Measurements from ENCODE around the gene ZNF784.

ZNF784 gene

GRCh38 chr19:55656988-55657747, 32.8 kb upstream of the ZNF784 start:
- DNase-seq (ENCODE audit: low read depth, low spot score): no peak

DNA sequence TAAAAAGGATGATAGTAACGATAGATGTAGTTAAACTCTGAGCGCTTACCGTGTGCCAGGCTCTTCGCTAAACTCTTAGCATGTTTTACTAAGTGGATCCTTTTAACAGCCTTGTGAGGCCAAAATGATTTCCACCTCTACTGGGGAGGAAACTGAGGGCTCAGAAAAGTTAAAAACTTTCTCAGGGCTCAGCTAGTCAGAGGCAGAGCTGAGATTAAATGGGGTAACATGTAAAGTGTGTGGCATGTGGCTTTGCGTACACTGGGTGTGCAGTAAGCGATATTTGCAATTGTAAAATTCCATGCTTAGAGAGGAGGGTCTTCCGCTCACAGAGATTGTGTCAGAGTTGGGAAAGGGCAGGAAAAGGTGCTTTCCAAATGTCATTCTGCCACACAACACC, 32.2 kb upstream of the ZNF784 start:
- DNase-seq (ENCODE audit: low read depth, low spot score): no peak

DNA sequence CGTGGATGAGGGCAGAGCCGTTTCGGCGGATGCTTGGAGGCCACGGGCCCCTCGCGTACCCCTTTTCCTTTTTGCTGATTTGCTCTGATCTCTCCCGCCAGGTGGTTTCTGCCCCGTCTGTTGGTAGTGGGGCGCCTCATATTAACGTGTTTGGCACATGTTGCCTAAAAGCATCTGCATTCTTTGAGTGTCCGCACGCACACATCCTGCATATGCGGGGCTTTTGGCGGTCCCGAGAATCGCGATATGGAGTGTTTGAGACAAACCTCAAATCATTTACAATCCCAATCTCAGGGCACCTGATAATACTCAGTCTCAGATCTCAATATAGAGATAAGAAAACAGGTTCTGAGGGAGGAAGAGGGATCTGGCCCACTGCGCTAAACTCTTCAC, 31.3 kb upstream of the ZNF784 start:
- DNase-seq (ENCODE audit: low read depth, low spot score): no peak

DNA sequence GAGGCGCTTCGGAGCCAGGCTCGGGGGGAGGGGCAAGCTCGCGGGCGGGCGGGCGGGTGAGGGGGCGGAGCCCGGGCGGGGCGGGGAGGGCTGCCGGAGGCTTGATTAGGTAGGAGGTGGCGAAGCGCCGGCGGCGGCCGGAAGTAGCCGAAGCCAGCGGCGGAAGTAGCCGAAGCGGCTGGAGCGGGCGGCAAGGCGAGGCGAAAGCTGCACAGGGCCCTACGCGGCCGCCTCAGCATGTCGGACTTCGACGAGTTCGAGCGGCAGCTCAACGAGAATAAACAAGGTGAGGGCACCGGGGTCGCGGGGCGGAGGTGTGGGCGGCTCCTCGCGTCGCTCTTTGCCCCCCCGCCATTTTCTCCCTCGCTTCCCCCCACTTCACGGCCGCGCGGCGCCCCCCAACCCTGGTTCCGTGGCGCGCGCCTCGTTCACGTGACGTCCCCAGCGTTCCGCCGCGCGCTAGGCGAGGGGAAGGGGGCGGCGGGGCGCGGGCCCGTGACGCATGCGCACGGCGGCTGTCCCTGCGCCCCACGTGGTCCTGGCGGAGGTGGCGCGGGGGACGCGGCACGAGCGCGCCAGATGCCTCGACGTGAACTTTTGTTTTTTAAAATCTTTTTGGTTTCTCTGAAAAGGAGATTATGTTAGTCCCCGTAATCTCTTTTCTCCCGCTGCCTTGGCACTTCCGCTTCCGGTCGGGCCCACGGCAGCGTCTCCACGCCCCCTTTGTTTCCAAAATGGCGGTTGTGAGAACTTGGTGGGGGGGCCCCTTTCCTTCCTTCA, 30.7 kb upstream of the ZNF784 start, which contains the start of gene U2AF2:
Gene U2AF2 (plus strand): TSS at position 168 of the 780 bp plus-strand sequence. CDS start 70 bp downstream, at position 238.
- DNase-seq (ENCODE audit: low read depth, low spot score): no peak

- DNase-seq (ENCODE audit: low read depth, low spot score): peak; percentile 98
Measured at GRCh38 chr19:55654323-55654867, 30.0 kb upstream of the ZNF784 start.

DNA sequence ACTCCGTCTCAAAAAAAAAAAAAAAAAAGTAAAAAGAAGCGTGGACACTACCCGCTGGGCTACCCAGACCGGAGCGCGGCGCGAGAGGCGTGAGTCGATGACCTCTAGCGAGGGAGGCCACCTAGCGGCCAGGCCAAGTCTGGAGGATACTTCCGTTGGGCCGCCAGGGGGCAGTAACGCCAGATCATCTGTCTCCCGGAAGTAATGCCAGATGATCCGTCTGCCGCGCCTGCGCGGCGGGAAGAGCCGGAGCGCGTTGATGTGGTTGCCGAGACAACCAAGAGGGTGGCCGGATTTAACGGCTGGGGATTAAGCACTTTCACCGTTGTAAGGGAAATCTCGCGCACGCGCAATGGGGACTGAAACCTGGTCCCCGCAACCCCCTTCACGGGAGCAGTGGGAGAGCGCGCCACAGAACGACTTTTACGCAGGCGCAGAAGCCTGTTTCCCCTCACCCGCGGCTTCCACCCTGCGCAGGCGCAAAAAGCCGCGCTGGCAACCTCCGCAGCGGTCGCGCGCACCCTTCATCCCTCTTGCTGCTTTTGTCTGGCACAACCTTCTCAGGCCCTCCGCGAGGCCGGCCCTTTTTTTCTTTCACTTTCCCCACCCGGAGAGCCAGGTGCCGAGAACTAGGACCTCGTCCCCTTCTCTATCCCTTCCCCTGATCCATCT, 29.4 kb upstream of the ZNF784 start:
- peak; percentile 98 for DNase-seq (ENCODE audit: low read depth, low spot score)

DNA sequence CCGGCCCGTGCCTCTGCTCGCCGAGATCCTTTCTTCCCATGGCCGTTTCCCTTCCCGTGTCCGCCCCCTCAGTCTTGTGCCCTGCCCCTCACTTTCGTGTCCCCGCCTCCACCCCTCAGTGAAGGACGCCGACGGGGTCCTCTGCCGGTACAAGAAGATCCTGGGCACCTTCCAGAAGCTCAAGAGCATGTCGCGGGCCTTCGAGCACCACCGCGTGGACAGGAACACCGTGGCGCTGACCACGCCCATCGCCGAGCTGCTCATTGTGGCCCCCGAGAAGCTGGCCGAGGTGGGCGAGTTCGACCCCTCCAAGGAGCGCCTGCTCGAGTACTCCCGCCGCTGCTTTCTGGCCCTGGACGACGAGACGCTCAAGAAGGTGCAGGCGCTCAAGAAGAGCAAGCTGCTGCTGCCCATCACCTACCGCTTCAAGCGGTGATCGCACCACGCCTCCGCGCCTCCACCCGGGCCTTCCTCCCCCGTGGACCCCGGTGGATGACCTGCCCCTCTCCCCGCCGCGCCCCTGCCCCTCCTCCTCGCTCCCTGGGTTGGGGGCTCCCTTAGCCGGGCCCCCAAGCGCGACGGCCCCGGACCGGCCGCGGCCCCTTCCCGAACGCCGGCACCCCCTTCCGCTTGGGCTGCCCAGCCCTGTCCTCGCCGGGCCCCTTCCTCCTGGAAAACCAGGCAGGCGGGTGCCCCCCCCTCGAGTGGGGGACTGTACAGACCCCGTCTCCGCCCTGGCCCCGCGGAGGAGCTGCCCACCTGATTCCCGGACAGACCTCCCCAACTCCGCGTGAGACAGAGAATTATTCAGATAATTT, 28.2 kb upstream of the ZNF784 start:
- DNase-seq (ENCODE audit: low read depth, low spot score): no peak

GRCh38 chr19:55651236-55651635, 26.9 kb upstream of the ZNF784 start:
- DNase-seq (ENCODE audit: low read depth, low spot score): no peak

GRCh38 chr19:55650602-55651230, 26.4 kb upstream of the ZNF784 start:
- DNase-seq (ENCODE audit: low read depth, low spot score): no peak

GRCh38 chr19:55650126-55650557, 25.8 kb upstream of the ZNF784 start:
- DNase-seq (ENCODE audit: low read depth, low spot score): no peak

DNA sequence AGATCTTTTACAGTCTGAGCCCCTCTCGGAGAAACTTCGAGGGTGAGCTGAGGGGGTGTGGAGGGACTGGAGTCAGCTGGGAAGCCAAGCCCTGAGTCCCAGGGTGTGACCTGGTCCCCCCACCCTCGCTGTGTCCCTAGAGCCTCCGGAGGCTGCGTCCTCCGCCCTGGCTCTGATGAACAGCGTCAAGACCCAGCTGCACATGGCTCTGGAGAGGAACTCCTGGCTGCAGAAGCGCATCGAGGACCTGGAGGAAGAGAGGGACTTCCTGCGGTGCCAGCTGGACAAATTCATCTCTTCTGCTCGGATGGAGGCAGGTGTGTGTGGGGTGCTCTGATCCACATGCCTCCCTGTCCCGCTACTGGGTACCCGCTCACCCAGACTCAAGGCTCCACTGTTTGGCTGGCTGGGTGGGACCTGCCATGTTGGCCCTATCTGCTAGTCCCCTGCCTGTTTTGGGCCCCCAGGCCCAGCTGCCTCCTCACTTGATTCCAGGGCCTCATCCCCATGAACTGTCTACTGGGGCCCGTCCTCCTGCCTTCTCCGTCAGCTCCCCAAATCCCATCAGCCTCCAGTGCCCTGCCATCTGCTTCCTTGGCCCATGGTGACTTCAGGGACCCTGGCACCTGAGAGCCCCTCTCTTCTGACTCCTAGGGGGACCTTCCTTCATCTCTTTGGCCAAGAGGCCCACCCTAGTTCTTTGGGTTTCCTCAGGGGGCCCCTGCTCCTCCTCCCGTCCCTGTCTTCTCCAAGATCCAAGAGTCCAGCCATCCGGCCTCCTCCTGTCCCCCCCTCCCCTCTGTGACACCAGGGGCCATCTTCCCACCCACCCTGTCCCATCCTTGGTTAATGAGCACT, 25.1 kb upstream of the ZNF784 start:
- DNase-seq (ENCODE audit: low read depth, low spot score): no peak

GRCh38 chr19:55648585-55649267, 24.4 kb upstream of the ZNF784 start:
- no peak for DNase-seq (ENCODE audit: low read depth, low spot score)

GRCh38 chr19:55647732-55648584, 23.6 kb upstream of the ZNF784 start, which contains the start of gene CCDC106:
TSS of gene CCDC106 (plus strand) at chr19:55648212. CDS start at chr19:55649047, 835 bp downstream.
- DNase-seq (ENCODE audit: low read depth, low spot score): no peak

- DNase-seq (ENCODE audit: low read depth, low spot score): no peak
Measured at GRCh38 chr19:55646889-55647731, 22.7 kb upstream of the ZNF784 start.

GRCh38 chr19:55645512-55645881, 21.1 kb upstream of the ZNF784 start:
- no peak for DNase-seq (ENCODE audit: low read depth, low spot score)

DNA sequence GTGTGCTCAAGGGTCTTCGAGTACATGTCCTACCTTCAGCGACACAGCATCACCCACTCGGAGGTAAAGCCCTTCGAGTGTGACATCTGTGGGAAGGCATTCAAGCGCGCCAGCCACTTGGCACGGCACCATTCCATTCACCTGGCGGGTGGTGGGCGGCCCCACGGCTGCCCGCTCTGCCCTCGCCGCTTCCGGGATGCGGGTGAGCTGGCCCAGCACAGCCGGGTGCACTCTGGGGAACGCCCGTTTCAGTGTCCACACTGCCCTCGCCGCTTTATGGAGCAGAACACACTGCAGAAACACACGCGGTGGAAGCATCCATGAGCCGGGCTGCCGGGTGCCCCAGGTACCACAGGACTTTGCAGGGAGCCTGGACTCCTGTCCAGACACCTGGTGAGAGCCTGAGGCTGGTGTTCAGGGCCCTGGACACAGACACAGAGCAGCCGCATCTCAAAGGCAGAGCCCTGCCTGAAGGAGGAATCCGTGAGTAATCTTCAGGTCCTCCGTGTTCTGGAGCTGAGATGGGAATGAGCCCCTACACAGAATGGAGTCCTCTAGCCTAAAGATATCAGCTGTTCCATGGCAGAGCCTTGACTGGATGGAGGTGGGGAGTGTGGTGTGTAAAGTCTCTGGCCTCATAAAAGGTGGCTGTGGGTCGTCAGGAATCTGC, 20.6 kb upstream of the ZNF784 start:
- no peak for DNase-seq (ENCODE audit: low read depth, low spot score)
